Type B pancreatic cell (in vitro differentiated cells): ENCODE results near the gene RASSF5. TPM values are rescaled to one million over a fixed set of nuclear protein-coding genes. Genes with fewer than 3 reads are reported as not detected.

Experiments
- DNase-seq: peaks from one replicate; pipeline ENCODE4 v3.0.0; 2021; ENCODE audit warnings: mixed read lengths; ENCODE audit not compliant: unreplicated experiment; ENCODE audit errors: extremely low spot score
- H3K27ac Mint-ChIP-seq: 2 replicates; pipeline ENCODE4 v1.8.0; 2021; ENCODE audit warnings: mild to moderate bottlenecking, mixed read lengths
- H3K27me3 Mint-ChIP-seq: 2 replicates; pipeline ENCODE4 v1.8.0; 2021; ENCODE audit warnings: mixed read lengths
- H3K36me3 Mint-ChIP-seq: 2 replicates; pipeline ENCODE4 v1.8.0; 2021; ENCODE audit warnings: mixed read lengths
- H3K4me1 Mint-ChIP-seq: one replicate; pipeline ENCODE4 v1.8.0; 2021; ENCODE audit warnings: mixed read lengths; ENCODE audit not compliant: unreplicated experiment
- H3K4me3 Mint-ChIP-seq: 2 replicates; pipeline ENCODE4 v1.8.0; 2021; ENCODE audit warnings: mild to moderate bottlenecking, mixed read lengths
- H3K9me3 Mint-ChIP-seq: 2 replicates; pipeline ENCODE4 v1.8.0; 2021; ENCODE audit warnings: mixed read lengths
- CTCF ChIP-seq: fragments of 200-600 bp; sonication (generic); conservative IDR thresholded peaks from 2 replicates; pipeline ENCODE4 v1.5.0; 2021; ENCODE audit warnings: antibody characterized with exemption, mild to moderate bottlenecking
- total RNA-seq: library from RNA; stranded (reverse); gene quantifications from 2 replicates; pipeline ENCODE4 v1.2.1, GENCODE V29; 2021; ENCODE audit warnings: low replicate concordance

Gene RASSF5
- total RNA-seq, 1 donor from 2014 or later: 3.8 TPM

GRCh38 chr1:206500046-206500445 is 7.3 kb upstream of the RASSF5 start:
- peaks cover 5% of the 10 kb centered on the region for H3K36me3 Mint-ChIP-seq
- H3K27me3 Mint-ChIP-seq: peaks cover 40% of the 10 kb centered on the region
- no peak for TF ChIP-seq CTCF
- no peak overlapping the region for H3K27ac Mint-ChIP-seq
- DNase-seq: no peak
- no peak overlapping the region for H3K4me3 Mint-ChIP-seq
- no peaks in the 10 kb centered on the region for H3K9me3 Mint-ChIP-seq
- H3K4me1 Mint-ChIP-seq: peaks cover 5% of the 10 kb centered on the region

- H3K4me3 Mint-ChIP-seq: no peak overlapping the region
- peaks cover 58% of the 10 kb centered on the region for H3K27me3 Mint-ChIP-seq
- no peaks in the 10 kb centered on the region for H3K36me3 Mint-ChIP-seq
- no peak overlapping the region for H3K27ac Mint-ChIP-seq
- no peak for DNase-seq
- no peaks in the 10 kb centered on the region for H3K9me3 Mint-ChIP-seq
- TF ChIP-seq CTCF: no peak
- H3K4me1 Mint-ChIP-seq: no peaks in the 10 kb centered on the region
These were observed 5.5 kb upstream of the RASSF5 start for GRCh38 chr1:206501881-206502280.

- Mint-ChIP-seq H3K27me3 (peaks cover 61% of the 10 kb centered on the region), H3K4me3 (no peak overlapping the region), H3K4me1 (no peaks in the 10 kb centered on the region), H3K9me3 (no peaks in the 10 kb centered on the region), H3K27ac (no peak overlapping the region), H3K36me3 (no peaks in the 10 kb centered on the region)
- TF ChIP-seq CTCF: no peak
- no peak for DNase-seq
These were observed 4.9 kb upstream of the RASSF5 start for GRCh38 chr1:206502403-206502802.

- peaks cover 62% of the 10 kb centered on the region for H3K27me3 Mint-ChIP-seq
- TF ChIP-seq CTCF: no peak
- H3K9me3 Mint-ChIP-seq: no peaks in the 10 kb centered on the region
- H3K36me3 Mint-ChIP-seq: no peaks in the 10 kb centered on the region
- no peaks in the 10 kb centered on the region for H3K4me1 Mint-ChIP-seq
- H3K27ac Mint-ChIP-seq: no peak overlapping the region
- no peak overlapping the region for H3K4me3 Mint-ChIP-seq
- no peak for DNase-seq
These were observed 4.5 kb upstream of the RASSF5 start for GRCh38 chr1:206502812-206503211.

- H3K27ac Mint-ChIP-seq: no peak overlapping the region
- H3K27me3 Mint-ChIP-seq: peaks cover 70% of the 10 kb centered on the region
- DNase-seq: no peak
- H3K4me1 Mint-ChIP-seq: peaks cover 4% of the 10 kb centered on the region
- TF ChIP-seq CTCF: no peak
- no peak overlapping the region for H3K4me3 Mint-ChIP-seq
- H3K36me3 Mint-ChIP-seq: no peaks in the 10 kb centered on the region
- no peaks in the 10 kb centered on the region for H3K9me3 Mint-ChIP-seq
These were observed 3.6 kb upstream of the RASSF5 start for GRCh38 chr1:206503591-206504362.
